Measurements from ENCODE around the gene CHRNA5.

Gene CHRNA5

GRCh38 chr15:78620527-78621421, 55.5 kb downstream of the CHRNA5 start, which contains the start of gene CHRNA3:
TSS of gene CHRNA3 (minus strand) at chr15:78620996. CDS start at chr15:78620794, 202 bp downstream.
- H3K27ac ChIP-seq, result no peak within 1 kb of the TSS
- TF ChIP-seq CTCF (IDR thresholded peaks at IDR 0.05) (no peak), ZFX (IDR thresholded peaks at IDR 0.05; ENCODE audit: borderline replicate concordance) (no peak)

GRCh38 chr15:78621810-78622402, 56.6 kb downstream of the CHRNA5 start:
- no peak overlapping the region for H3K27ac ChIP-seq
- TF ChIP-seq CTCF (IDR thresholded peaks at IDR 0.05) (no peak), ZFX (IDR thresholded peaks at IDR 0.05; ENCODE audit: borderline replicate concordance) (no peak)

GRCh38 chr15:78623786-78624497, 58.6 kb downstream of the CHRNA5 start:
- no peak for TF ChIP-seq CTCF (IDR thresholded peaks at IDR 0.05)
- no peak for TF ChIP-seq ZFX (IDR thresholded peaks at IDR 0.05; ENCODE audit: borderline replicate concordance)
- H3K27ac ChIP-seq, result no peak overlapping the region

GRCh38 chr15:78624651-78625590, 59.6 kb downstream of the CHRNA5 start:
- TF ChIP-seq ZFX (IDR thresholded peaks at IDR 0.05; ENCODE audit: borderline replicate concordance) (no peak), CTCF (IDR thresholded peaks at IDR 0.05) (no peak)

GRCh38 chr15:78625606-78626280, 60.4 kb downstream of the CHRNA5 start:
- TF ChIP-seq ZFX (IDR thresholded peaks at IDR 0.05; ENCODE audit: borderline replicate concordance) (no peak), CTCF (IDR thresholded peaks at IDR 0.05) (no peak)
- no peak overlapping the region for H3K27ac ChIP-seq

More at GRCh38 chr15:78624651-78625590, 59.6 kb downstream of the CHRNA5 start:
- no peak overlapping the region for H3K27ac ChIP-seq

GRCh38 chr15:78626381-78626995, 61.2 kb downstream of the CHRNA5 start:
- no peak overlapping the region for H3K27ac ChIP-seq

More at GRCh38 chr15:78626381-78626995, 61.2 kb downstream of the CHRNA5 start:
- TF ChIP-seq CTCF (IDR thresholded peaks at IDR 0.05) (no peak), ZFX (IDR thresholded peaks at IDR 0.05; ENCODE audit: borderline replicate concordance) (no peak)

All from 22Rv1 (cell line).